Liver (tissue), 9 donors: ENCODE results near the gene EEFSEC. TPM values are rescaled to one million over a fixed set of nuclear protein-coding genes. Genes with fewer than 3 reads are reported as not detected.

Experiments used
- DNase-seq: peaks from one replicate; pipeline ENCODE4 v3.0.0-alpha.2; 2017; ENCODE audit warnings: low spot score
- H3K27ac ChIP-seq, 2 donors: one replicate each; pipeline ENCODE4 v1.7.0; 2013; ENCODE audit warnings: inconsistent platforms in 2 of 2, low read length in 2 of 2, control low read depth in 1 of 2, low read depth in 1 of 2, mild to moderate bottlenecking in 1 of 2
- H3K27me3 ChIP-seq, 4 donors: one replicate each; pipeline versions ENCODE4 v1.6.1 to v1.7.0; 2013; ENCODE audit warnings: low read length in 3 of 4, inconsistent platforms in 1 of 4, mild to moderate bottlenecking in 1 of 4, moderate library complexity in 1 of 4; ENCODE audit not compliant: control insufficient read depth in 4 of 4, insufficient read depth in 4 of 4
- H3K36me3 ChIP-seq, 4 donors: one replicate each; pipeline versions ENCODE4 v1.6.1 to v1.7.0; 2013; ENCODE audit warnings: low read length in 3 of 4, mild to moderate bottlenecking in 3 of 4, low read depth in 1 of 4, moderate library complexity in 1 of 4; ENCODE audit not compliant: control insufficient read depth in 4 of 4, insufficient read depth in 3 of 4
- H3K4me1 ChIP-seq, 4 donors: one replicate each; pipeline versions ENCODE4 v1.6.1 to v1.7.0; 2013; ENCODE audit warnings: low read length in 3 of 4, mild to moderate bottlenecking in 3 of 4, moderate library complexity in 1 of 4; ENCODE audit not compliant: control insufficient read depth in 4 of 4, insufficient read depth in 4 of 4
- H3K4me3 ChIP-seq, 3 donors: one replicate each; pipeline versions ENCODE4 v1.6.1 to v1.7.0; 2013; ENCODE audit warnings: low read length in 3 of 3, control low read depth in 1 of 3, low read depth in 1 of 3, mild to moderate bottlenecking in 1 of 3
- H3K9ac ChIP-seq, 2 donors: one replicate each; pipeline ENCODE4 v1.7.0; 2013; ENCODE audit warnings: low read length in 2 of 2, mild to moderate bottlenecking in 2 of 2, moderate library complexity in 2 of 2, control low read depth in 1 of 2, low read depth in 1 of 2
- H3K9me3 ChIP-seq, 4 donors: one replicate each; pipeline versions ENCODE4 v1.6.1 to v1.7.0; 2013; ENCODE audit warnings: low read length in 3 of 4; ENCODE audit not compliant: control insufficient read depth in 4 of 4
- ATF3 ChIP-seq: IDR thresholded peaks from 2 replicates; pipeline ENCODE4 v1.6.1; 2016; ENCODE audit warnings: antibody characterized with exemption
- CTCF ChIP-seq: fragments of 150-350 bp; IDR thresholded peaks from 2 replicates; pipeline ENCODE4 v1.5.1; 2017; ENCODE audit warnings: improper control_type of control experiment, low read depth, low read length; ENCODE audit not compliant: missing input control
- EGR1 ChIP-seq, 2 donors: IDR thresholded peaks; 2 replicates each; pipeline ENCODE4 v1.6.1; 2016 to 2018; ENCODE audit warnings: antibody characterized with exemption in 2 of 2, low read depth in 2 of 2
- FOXA1 ChIP-seq: IDR thresholded peaks from 2 replicates; pipeline ENCODE4 v1.6.1; 2016; ENCODE audit warnings: antibody characterized with exemption
- FOXA2 ChIP-seq: IDR thresholded peaks from 2 replicates; pipeline ENCODE4 v1.6.1; 2016; ENCODE audit warnings: antibody characterized with exemption
- GABPA ChIP-seq, 2 donors: IDR thresholded peaks in 1 of 2; conservative IDR thresholded peaks in 1 of 2; 2 replicates each; pipeline ENCODE4 v1.6.1; 2016; ENCODE audit warnings: antibody characterized with exemption in 2 of 2, mild to moderate bottlenecking in 1 of 2, moderate library complexity in 1 of 2
- HNF4A ChIP-seq, 2 donors: conservative IDR thresholded peaks; 2 replicates each; pipeline ENCODE4 v1.6.1; 2016; ENCODE audit warnings: antibody characterized with exemption in 2 of 2, mild to moderate bottlenecking in 2 of 2
- HNF4G ChIP-seq: IDR thresholded peaks from 2 replicates; pipeline ENCODE4 v1.6.1; 2016; ENCODE audit warnings: antibody characterized with exemption
- MAX ChIP-seq: IDR thresholded peaks from 2 replicates; pipeline ENCODE4 v1.6.1; 2016; ENCODE audit warnings: antibody characterized with exemption
- NR2F2 ChIP-seq: IDR thresholded peaks from 2 replicates; pipeline ENCODE4 v1.6.1; 2016; ENCODE audit warnings: antibody characterized with exemption
- RAD21 ChIP-seq, 2 donors: IDR thresholded peaks; 2 replicates each; pipeline ENCODE4 v1.6.1; 2016; ENCODE audit warnings: antibody characterized with exemption in 2 of 2, mild to moderate bottlenecking in 2 of 2
- REST ChIP-seq: IDR thresholded peaks from 2 replicates; pipeline ENCODE4 v1.6.1; 2016; ENCODE audit warnings: antibody characterized with exemption, mild to moderate bottlenecking
- RXRA ChIP-seq, 2 donors: IDR thresholded peaks; 2 replicates each; pipeline ENCODE4 v1.6.1; 2017 to 2018; ENCODE audit warnings: antibody characterized with exemption in 2 of 2, mild to moderate bottlenecking in 1 of 2
- TAF1 ChIP-seq: conservative IDR thresholded peaks from 2 replicates; pipeline ENCODE4 v1.6.1; 2016; ENCODE audit warnings: antibody characterized with exemption, mild to moderate bottlenecking
- YY1 ChIP-seq: IDR thresholded peaks from 2 replicates; pipeline ENCODE4 v1.6.1; 2016; ENCODE audit warnings: antibody characterized with exemption, mild to moderate bottlenecking
- ZBTB33 ChIP-seq: IDR thresholded peaks from 2 replicates; pipeline ENCODE4 v1.6.1; 2016; ENCODE audit warnings: antibody characterized with exemption
- WGBS: extraction: QIAGEN DNeasy Blood & Tissue Kit; methylation state at CpG from one replicate; pipeline ENCODE4 v1.1.7; 2013; 5-methylcytosine and 5-hydroxymethylcytosine counted together
- polyA plus RNA-seq, 2 donors: library from polyadenylated mRNA; stranded (reverse) in 1 of 2; unstranded in 1 of 2; fragments of 200-250 nt in 1 of 2; fragments of >200 nt in 1 of 2; fragmentation: Nextera tagmentation in 1 of 2; extraction: Ambion mirVana in 1 of 2; gene quantifications; one replicate each; pipeline versions ENCODE4 v1.2.1 to v1.2.3, GENCODE V29; 2013 to 2015
- total RNA-seq, 2 donors: library from RNA; depleted of rRNA; stranded (reverse); fragments of >200 nt; gene quantifications; one replicate each; pipeline ENCODE4 v1.2.3, GENCODE V29; 2014
- donor health status: healthy.
- donor health status: healthy.
- donor health status: healthy.
- donor health status: healthy.
- donor health status: healthy.

The EEFSEC gene
- total and polyA plus RNA-seq, 4 donors = 8.4 to 13.1 (median 10.7) TPM

GRCh38 chr3:128111147-128111546 is 42.1 kb upstream of the EEFSEC start:
- Histone ChIP-seq H3K9me3 (no peaks in the 10 kb centered on the region), H3K4me1 (peaks cover 1 to 12% (median 7%) of the 10 kb centered on the region in 4 donors), H3K27ac (no peak overlapping the region), H3K36me3 (peaks cover 0 to 10% (median 2%) of the 10 kb centered on the region in 4 donors), H3K4me3 (no peak overlapping the region), H3K9ac (no peak overlapping the region), H3K27me3 (no peaks in the 10 kb centered on the region)
- TF ChIP-seq HNF4A (conservative IDR thresholded peaks at IDR 0.05) (no peak), FOXA1 (no peak), YY1 (no peak), ATF3 (no peak), MAX (no peak), CTCF (no peak), NR2F2 (no peak), HNF4G (no peak), FOXA2 (no peak), GABPA (IDR thresholded peaks at IDR 0.05 in 1 of 2, conservative IDR thresholded peaks at IDR 0.05 in 1 of 2) (no peak), TAF1 (no peak), ZBTB33 (no peak), RXRA (IDR thresholded peaks at IDR 0.05) (no peak), RAD21 (IDR thresholded peaks at IDR 0.05) (no peak), EGR1 (IDR thresholded peaks at IDR 0.05; ENCODE audit: low read depth in 2 of 2) (no peak), REST (no peak)
- 98% methylated on average over 5 of the region's 5 CpGs for WGBS
- DNase-seq = no peak
